Vagina (tissue), 2 donors: Measurements from ENCODE around the gene IL17D. TPM values are rescaled to one million over a fixed set of nuclear protein-coding genes. Genes with fewer than 3 reads are reported as not detected.
A peak's percentile ranks its signal among the peaks of the same experiment; 100 is the strongest.

Source experiments
- DNase-seq, 2 donors: peaks; one replicate each; pipeline ENCODE4 v3.0.0-alpha.2; 2017; ENCODE audit errors: extremely low spot score in 2 of 2
- H3K27ac ChIP-seq: fragments of 200-600 bp; sonication (generic); one replicate; pipeline ENCODE4 v1.5.1; 2019
- H3K27me3 ChIP-seq: fragments of 200-600 bp; sonication (generic); one replicate; pipeline ENCODE4 v1.5.1; 2019
- H3K36me3 ChIP-seq, 2 donors: fragments of 200-600 bp; sonication (generic); one replicate each; pipeline ENCODE4 v1.5.1; 2017 to 2019
- H3K4me1 ChIP-seq: fragments of 200-600 bp; sonication (generic); one replicate; pipeline ENCODE4 v1.5.1; 2019
- H3K4me3 ChIP-seq, 2 donors: fragments of 200-600 bp; sonication (generic); 1 replicate in 1 of 2; 2 replicates in 1 of 2; pipeline ENCODE4 v1.5.1; 2016 to 2019
- H3K9me3 ChIP-seq: fragments of 200-600 bp; sonication (generic); one replicate; pipeline ENCODE4 v1.5.1; 2019
- CTCF ChIP-seq, 3 experiments: fragments of 450-650 bp in 2 of 3; fragments of 200-600 bp in 1 of 3; sonication (generic) in 1 of 3; IDR thresholded peaks; one replicate each; pipeline ENCODE4 v1.5.1; 2017 to 2019; ENCODE audit warnings: antibody characterized with exemption in 3 of 3, mild to moderate bottlenecking in 2 of 3, moderate library complexity in 2 of 3
- POLR2A ChIP-seq, 2 donors: fragments of 450-650 bp; IDR thresholded peaks; one replicate each; pipeline ENCODE4 v1.6.1; 2017; ENCODE audit warnings: antibody characterized with exemption in 2 of 2, mild to moderate bottlenecking in 2 of 2, moderate library complexity in 2 of 2
- POLR2AphosphoS5 ChIP-seq, 2 donors: sonication (generic); formaldehyde crosslinking; IDR thresholded peaks; one replicate each; pipeline ENCODE4 v1.9.0; 2017; ENCODE audit warnings: antibody characterized with exemption in 2 of 2, mild to moderate bottlenecking in 2 of 2, low read depth in 1 of 2; ENCODE audit not compliant: insufficient read depth in 1 of 2
- intact Hi-C: fragments of 100-400 bp; cut with DNase I; formaldehyde crosslinking; loops from one replicate; pipeline ENCODE4 v1.15.1; 2023
- total RNA-seq: library from RNA; depleted of rRNA; stranded (reverse); fragments of >200 nt; gene quantifications from one replicate; pipeline ENCODE4 v1.2.3, GENCODE V29; 2016

Gene IL17D
- total RNA-seq, 1 donor from 2014 or later, result 3.7 TPM

GRCh38 chr13:20706661-20707060, 3.2 kb downstream of the IL17D start:
- TF ChIP-seq CTCF (IDR thresholded peaks at IDR 0.05) (no peak), POLR2A (IDR thresholded peaks at IDR 0.05) (no peak), POLR2AphosphoS5 (IDR thresholded peaks at IDR 0.05; ENCODE audit: insufficient read depth in 1 of 2, low read depth in 1 of 2) (no peak)
- Histone ChIP-seq H3K27me3 (no peaks in the 10 kb centered on the region), H3K9me3 (no peaks in the 10 kb centered on the region), H3K4me1 (peaks cover 29% of the 10 kb centered on the region), H3K27ac (no peak overlapping the region), H3K4me3 (no peak overlapping the region), H3K36me3 (no peaks in the 10 kb centered on the region)
- intact Hi-C loops, result loop anchor here (5.0 to 10.0 kb wide), 2 partner anchors 68 to 121 kb away; partner anchors contain the start of gene EEF1AKMT1
- no peak for DNase-seq

GRCh38 chr13:20708216-20708615, 4.7 kb downstream of the IL17D start:
- TF ChIP-seq POLR2AphosphoS5 (IDR thresholded peaks at IDR 0.05; ENCODE audit: insufficient read depth in 1 of 2, low read depth in 1 of 2) (no peak), CTCF (IDR thresholded peaks at IDR 0.05) (no peak), POLR2A (IDR thresholded peaks at IDR 0.05) (no peak)
- H3K27me3 ChIP-seq, result no peaks in the 10 kb centered on the region
- intact Hi-C loops, result loop anchor here (5.0 to 10.0 kb wide), 2 partner anchors 67 to 119 kb away; partner anchors contain the start of gene EEF1AKMT1

GRCh38 chr13:20709369-20709768, 5.9 kb downstream of the IL17D start:
- no peak for DNase-seq
- H3K27ac ChIP-seq, result peak overlapping the region; percentile 74
- no peak for TF ChIP-seq POLR2AphosphoS5 (IDR thresholded peaks at IDR 0.05; ENCODE audit: insufficient read depth in 1 of 2, low read depth in 1 of 2)
- TF ChIP-seq POLR2A (IDR thresholded peaks at IDR 0.05), result no peak
- no peaks in the 10 kb centered on the region for H3K9me3 ChIP-seq
- peaks cover 27% of the 10 kb centered on the region for H3K4me1 ChIP-seq
- intact Hi-C loops, result loop anchor here (5.0 to 10.0 kb wide), 2 partner anchors 65 to 118 kb away; partner anchors contain the start of gene EEF1AKMT1
- no peak overlapping the region for H3K4me3 ChIP-seq
- H3K36me3 ChIP-seq, result no peaks in the 10 kb centered on the region
- H3K27me3 ChIP-seq, result no peaks in the 10 kb centered on the region

More at GRCh38 chr13:20708216-20708615, 4.7 kb downstream of the IL17D start:
- H3K4me1 ChIP-seq, result peaks cover 18% of the 10 kb centered on the region
- peak overlapping the region; percentile 74 for H3K27ac ChIP-seq
- no peak overlapping the region for H3K4me3 ChIP-seq
- no peaks in the 10 kb centered on the region for H3K9me3 ChIP-seq
- no peak for DNase-seq
- H3K36me3 ChIP-seq, result no peaks in the 10 kb centered on the region

GRCh38 chr13:20709782-20710181, 6.3 kb downstream of the IL17D start:
- Histone ChIP-seq H3K36me3 (no peaks in the 10 kb centered on the region), H3K27ac (peak overlapping the region; percentile 74), H3K27me3 (no peaks in the 10 kb centered on the region), H3K9me3 (no peaks in the 10 kb centered on the region), H3K4me1 (peaks cover 23% of the 10 kb centered on the region), H3K4me3 (no peak overlapping the region)
- DNase-seq, result no peak
- intact Hi-C loops, result loop anchor here (5.0 to 10.0 kb wide), 3 partner anchors 65 to 215 kb away; partner anchors contain the start of gene EEF1AKMT1
- no peak for TF ChIP-seq CTCF (IDR thresholded peaks at IDR 0.05)
- TF ChIP-seq POLR2A (IDR thresholded peaks at IDR 0.05), result no peak
- TF ChIP-seq POLR2AphosphoS5 (IDR thresholded peaks at IDR 0.05; ENCODE audit: insufficient read depth in 1 of 2, low read depth in 1 of 2), result no peak

GRCh38 chr13:20711301-20712044, 8.0 kb downstream of the IL17D start:
- TF ChIP-seq POLR2AphosphoS5 (IDR thresholded peaks at IDR 0.05; ENCODE audit: insufficient read depth in 1 of 2, low read depth in 1 of 2) (no peak), CTCF (IDR thresholded peaks at IDR 0.05) (no peak), POLR2A (IDR thresholded peaks at IDR 0.05) (no peak)
- Histone ChIP-seq H3K4me3 (no peak overlapping the region), H3K27me3 (no peaks in the 10 kb centered on the region), H3K36me3 (no peaks in the 10 kb centered on the region), H3K9me3 (no peaks in the 10 kb centered on the region), H3K27ac (no peak overlapping the region), H3K4me1 (peaks cover 20% of the 10 kb centered on the region)
- intact Hi-C loops, result loop anchor here (10.0 kb wide), 1 partner anchor 213 kb away; no protein-coding TSS in a partner anchor
- peak in 1 of 2 donors; percentile 69 for DNase-seq
